Measurements from ENCODE around the gene PTK6. TPM values are rescaled to one million over a fixed set of nuclear protein-coding genes. Genes with fewer than 3 reads are reported as not detected.

The PTK6 gene
- total and polyA plus RNA-seq, 2 donors (not counting 1 experiment from before 2014, with no cell fraction given), result 0.86 to 2.3 TPM

DNA sequence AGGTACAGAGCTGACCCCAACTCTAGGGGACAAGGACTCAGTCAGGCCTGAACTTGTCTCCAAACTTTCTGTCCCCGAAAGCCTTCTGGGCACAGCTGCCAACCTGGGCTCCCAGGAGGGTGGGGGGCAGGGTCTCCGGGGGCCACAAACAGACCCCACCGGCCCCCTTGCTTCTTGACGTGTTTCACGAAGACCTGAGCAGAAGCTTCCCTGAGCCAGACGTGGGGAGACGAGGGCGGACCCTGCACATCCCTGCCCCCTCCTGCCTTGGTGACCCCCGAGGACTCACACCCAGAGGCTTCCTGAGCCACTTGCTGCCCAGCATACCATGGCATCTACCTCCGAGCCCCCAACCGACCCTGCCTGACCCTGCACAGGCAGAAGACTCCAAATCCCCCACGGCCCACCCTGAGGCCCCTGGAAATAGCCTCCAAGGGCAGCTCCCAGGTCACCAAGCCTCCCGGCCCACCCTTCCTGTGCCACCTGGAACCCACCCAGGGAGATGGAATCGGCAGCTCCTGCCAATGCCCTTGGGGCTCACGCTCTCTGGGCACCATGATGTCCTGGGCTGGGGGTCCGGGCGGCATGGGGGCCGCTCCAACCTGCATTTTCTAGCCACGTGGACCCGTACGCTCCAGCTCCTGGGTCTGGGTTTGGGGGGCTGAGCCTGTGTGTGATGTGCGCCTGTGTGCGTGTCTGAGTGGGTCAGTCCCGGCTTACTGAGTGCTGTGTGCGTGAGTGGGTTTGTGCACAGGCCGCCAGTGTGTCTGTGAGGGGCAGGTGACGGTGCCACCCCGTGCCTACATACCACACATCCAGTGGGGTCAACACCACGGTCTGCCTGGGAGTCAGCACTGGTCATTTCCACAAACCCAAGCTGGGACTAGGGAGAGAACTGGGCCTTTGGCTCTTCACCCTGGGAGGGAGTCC lies 2.5 kb upstream of the PTK6 start:
- Histone ChIP-seq H3K79me2 (ENCODE audit: control insufficient read depth, insufficient read depth, low read length) (no peaks in the 10 kb centered on the region), H3K27me3 (replicated peaks in 1 of 4; ENCODE audit: control extremely low read depth in 1 of 4, control insufficient read depth in 3 of 4, insufficient read depth in 4 of 4, low read length in 3 of 4) (no peaks in the 10 kb centered on the region), H3K4me3 (ENCODE audit: control extremely low read depth in 1 of 5, extremely low read depth in 1 of 5, insufficient read depth in 1 of 5, low read depth in 2 of 5, low read length in 4 of 5) (no peak overlapping the region), H3K9me3 (ENCODE audit: control extremely low read depth in 1 of 3, control insufficient read depth in 2 of 3, insufficient read depth in 1 of 3, low read length in 2 of 3) (peaks cover 0 to 3% (median 0%) of the 10 kb centered on the region in 3 donors), H3K4me2 (replicated peaks; ENCODE audit: low read depth, low read length, poor library complexity, severe bottlenecking) (peak overlapping the region; percentile 92), H3K27ac (ENCODE audit: low read length in 2 of 2) (no peak overlapping the region), H4K20me1 (ENCODE audit: control insufficient read depth, insufficient read depth, low read length, poor library complexity, severe bottlenecking) (no peaks in the 10 kb centered on the region), H3K9ac (ENCODE audit: low read length) (no peak overlapping the region), H3K4me1 (ENCODE audit: control insufficient read depth in 2 of 2, insufficient read depth in 2 of 2, low read length in 2 of 2) (peaks cover 42 to 66% of the 10 kb centered on the region in 2 donors), H2AFZ (ENCODE audit: insufficient read depth, low read depth, low read length, poor library complexity, severe bottlenecking) (no peak overlapping the region), H3K36me3 (replicated peaks in 1 of 2; ENCODE audit: control extremely low read depth in 1 of 2, control insufficient read depth in 1 of 2, extremely low read depth in 1 of 2, insufficient read depth in 2 of 2, low read length in 1 of 2) (no peaks in the 10 kb centered on the region)
- peaks cover 50% of the 10 kb centered on the region for H3K4me1 Mint-ChIP-seq
- ChIA-PET POLR2A (interaction anchor here (1.1 to 2.7 kb wide), 4 partner anchors 13 to 102 kb away, joined by 3 to 12 read pairs (median 6); no protein-coding TSS in a partner anchor), CTCF (interaction anchor here (1.2 to 4.7 kb wide), 10 partner anchors 13 to 434 kb away, joined by 3 to 30 read pairs (median 16); partner anchors contain the start of genes HELZ2 and PPDPF)
- no peaks in the 10 kb centered on the region for H3K27me3 Mint-ChIP-seq
- H3K4me3 Mint-ChIP-seq, result peak overlapping the region; percentile 19
- peak overlapping the region; percentile 59 for H3K27ac Mint-ChIP-seq
- ATAC-seq (ENCODE audit: low read depth) (no peak), DNase-seq (no peak)
- H3K9me3 Mint-ChIP-seq (ENCODE audit: insufficient read depth), result no peaks in the 10 kb centered on the region
- TF ChIP-seq, protein P1, sequence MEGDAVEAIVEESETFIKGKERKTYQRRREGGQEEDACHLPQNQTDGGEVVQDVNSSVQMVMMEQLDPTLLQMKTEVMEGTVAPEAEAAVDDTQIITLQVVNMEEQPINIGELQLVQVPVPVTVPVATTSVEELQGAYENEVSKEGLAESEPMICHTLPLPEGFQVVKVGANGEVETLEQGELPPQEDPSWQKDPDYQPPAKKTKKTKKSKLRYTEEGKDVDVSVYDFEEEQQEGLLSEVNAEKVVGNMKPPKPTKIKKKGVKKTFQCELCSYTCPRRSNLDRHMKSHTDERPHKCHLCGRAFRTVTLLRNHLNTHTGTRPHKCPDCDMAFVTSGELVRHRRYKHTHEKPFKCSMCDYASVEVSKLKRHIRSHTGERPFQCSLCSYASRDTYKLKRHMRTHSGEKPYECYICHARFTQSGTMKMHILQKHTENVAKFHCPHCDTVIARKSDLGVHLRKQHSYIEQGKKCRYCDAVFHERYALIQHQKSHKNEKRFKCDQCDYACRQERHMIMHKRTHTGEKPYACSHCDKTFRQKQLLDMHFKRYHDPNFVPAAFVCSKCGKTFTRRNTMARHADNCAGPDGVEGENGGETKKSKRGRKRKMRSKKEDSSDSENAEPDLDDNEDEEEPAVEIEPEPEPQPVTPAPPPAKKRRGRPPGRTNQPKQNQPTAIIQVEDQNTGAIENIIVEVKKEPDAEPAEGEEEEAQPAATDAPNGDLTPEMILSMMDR (IDR thresholded peaks at IDR 0.05), result no peak
- TF ChIP-seq EZH2 (IDR thresholded peaks at IDR 0.05; ENCODE audit: borderline replicate concordance, insufficient read depth, low read depth, low read length, poor library complexity, severe bottlenecking), result no peak
- intact Hi-C loops (cut with micrococcal nuclease), result loop anchor here (5.0 kb wide), 2 partner anchors 198 to 418 kb away; partner anchors contain the start of genes LIME1, SLC2A4RG and UCKL1
- 96% methylated on average over 23 of the region's 29 CpGs for WGBS (ENCODE audit: insufficient coverage)
